SKM-1 treated with dmso at 0.1 percent for 144 hours (cell line): ENCODE measurements around the gene PPIF.

ENCODE experiments used
- DNase-seq: peaks from one replicate; lab custom pipeline; 2025; ENCODE audit not compliant: unreplicated experiment; lab: John Stamatoyannopoulos, UW

Gene PPIF

GRCh38 chr10:79347226-79347893 is at the start of gene PPIF:
PPIF (plus strand) TSS chr10:79347469; CDS start chr10:79347549, 80 bp downstream.
- DNase-seq: peak; percentile 86

DNA sequence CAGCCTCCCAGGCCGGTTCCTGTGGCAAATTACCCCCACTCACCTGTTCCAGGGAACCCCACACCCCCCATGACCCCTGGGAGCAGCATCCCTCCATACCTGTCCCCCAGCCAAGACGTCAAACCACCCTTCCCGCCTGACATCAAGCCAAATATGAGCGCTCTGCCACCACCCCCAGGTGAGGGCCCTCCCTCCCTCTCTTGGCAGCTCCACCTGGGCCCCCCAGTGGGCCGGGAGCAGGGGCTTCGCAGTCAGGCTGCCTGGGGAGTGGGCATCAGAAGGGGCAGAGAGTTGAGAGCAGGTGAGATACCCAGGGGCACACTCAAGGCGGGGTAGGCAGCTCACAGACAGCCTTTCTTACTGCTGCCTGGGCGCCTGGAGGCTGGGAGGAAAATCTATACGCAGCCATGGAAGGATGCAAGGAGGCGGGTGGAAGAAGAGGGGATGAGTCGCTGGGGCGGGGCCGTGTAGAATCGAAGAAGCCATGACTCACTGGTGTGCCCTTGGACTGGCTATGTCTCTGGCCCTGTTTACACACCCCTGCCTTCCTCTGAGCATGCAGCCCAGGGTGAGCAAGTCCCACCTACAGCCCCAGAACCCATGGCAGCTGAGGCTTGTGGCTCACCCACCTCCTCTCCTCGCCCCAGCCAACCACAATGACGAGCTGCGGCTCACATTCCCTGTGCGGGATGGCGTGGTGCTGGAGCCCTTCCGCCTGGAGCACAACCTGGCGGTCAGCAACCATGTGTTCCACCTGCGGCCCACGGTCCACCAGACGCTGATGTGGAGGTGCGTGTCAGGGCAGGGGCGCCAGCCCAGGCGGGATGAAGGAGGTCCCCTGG is 48.6 kb upstream of the PPIF start:
- no peak for DNase-seq

DNA sequence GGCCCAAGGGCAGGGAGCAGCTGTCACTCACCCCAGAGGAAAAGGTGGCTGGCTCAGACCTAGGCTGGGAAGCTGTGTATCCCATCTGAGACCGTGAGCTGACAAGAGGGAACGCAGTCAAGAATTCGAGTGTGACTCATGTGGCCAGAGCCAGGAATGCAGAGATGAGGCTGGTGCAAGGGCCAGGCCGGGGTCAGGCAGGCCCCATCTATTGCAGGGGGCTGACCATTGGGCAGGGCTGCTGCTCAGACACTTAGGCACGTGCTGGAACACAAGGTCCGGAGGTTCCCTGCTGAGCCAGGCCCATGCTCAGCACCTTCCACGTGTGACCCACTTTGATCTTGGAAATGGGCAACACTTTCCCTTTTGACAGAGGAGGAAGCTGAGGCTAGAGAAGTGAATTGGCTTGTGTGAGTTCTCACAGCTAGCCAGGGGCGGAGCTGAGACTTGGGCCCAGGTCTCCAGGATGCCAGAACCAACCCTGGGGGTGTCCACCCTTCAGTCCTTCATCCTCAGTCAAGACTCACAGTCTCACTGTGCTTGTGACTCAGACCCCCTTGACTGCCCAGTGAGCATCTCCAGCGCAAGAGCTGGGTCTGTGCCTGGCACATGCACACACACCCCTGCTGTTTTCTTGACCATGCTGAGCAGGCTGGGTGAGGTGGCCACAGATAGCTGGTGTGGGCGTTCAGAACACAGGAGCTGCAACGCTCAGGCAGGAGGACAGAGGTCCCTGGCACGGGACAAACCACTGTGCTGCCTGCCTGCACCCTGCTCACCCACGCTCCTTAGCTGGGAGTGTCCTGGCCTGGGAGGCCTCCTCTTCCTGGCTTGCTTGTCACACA is 47.6 kb upstream of the PPIF start:
- DNase-seq: no peak

DNA sequence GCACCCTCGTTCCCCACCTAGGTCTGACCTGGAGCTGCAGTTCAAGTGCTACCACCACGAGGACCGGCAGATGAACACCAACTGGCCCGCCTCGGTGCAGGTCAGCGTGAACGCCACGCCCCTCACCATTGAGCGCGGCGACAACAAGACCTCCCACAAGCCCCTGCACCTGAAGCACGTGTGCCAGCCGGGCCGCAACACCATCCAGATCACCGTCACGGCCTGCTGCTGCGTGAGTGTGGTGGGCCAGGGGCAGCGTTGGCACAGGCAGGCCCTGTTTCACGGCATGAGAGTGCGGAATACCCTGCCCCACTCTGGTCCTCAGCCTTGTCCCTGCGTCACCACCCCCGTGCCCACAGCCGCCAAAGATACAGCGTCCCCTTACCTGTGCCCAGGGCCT is 46.6 kb upstream of the PPIF start:
- no peak for DNase-seq

DNA sequence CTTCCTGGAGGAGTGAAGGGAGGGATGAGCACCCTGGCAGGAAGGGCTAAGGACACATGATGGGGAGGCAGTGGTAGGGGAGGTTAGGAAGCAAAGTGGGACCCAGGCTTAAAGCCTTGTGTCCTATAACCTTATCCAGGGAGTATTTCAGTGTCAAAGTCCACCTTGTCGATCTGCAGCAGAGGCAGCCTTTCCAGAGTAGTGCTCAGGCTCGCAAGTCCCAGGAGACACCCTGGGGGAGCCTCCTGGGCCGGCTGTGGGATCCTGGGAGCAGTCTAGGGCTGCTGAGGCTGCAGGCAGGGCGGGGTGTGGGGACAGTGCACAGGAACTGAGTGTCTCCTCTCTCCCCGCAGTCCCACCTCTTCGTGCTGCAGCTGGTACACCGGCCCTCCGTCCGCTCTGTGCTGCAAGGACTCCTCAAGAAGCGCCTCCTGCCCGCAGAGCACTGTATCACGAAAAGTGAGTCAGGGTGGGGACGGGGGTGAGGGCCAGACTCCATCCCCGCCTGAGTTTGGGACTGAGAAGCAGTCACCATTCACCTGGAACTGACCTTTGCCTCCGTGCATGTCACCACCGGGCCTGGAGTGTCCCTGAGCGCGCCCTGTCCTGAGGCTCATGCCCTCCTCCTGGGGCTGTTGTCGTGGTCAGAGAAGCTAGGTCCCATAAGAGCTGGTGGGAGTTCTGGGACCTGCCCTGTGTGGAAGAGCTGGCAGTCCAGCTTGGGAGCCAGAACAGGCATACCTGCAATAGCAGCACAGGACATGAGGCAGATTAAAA is 45.3 kb upstream of the PPIF start:
- no peak for DNase-seq

DNA sequence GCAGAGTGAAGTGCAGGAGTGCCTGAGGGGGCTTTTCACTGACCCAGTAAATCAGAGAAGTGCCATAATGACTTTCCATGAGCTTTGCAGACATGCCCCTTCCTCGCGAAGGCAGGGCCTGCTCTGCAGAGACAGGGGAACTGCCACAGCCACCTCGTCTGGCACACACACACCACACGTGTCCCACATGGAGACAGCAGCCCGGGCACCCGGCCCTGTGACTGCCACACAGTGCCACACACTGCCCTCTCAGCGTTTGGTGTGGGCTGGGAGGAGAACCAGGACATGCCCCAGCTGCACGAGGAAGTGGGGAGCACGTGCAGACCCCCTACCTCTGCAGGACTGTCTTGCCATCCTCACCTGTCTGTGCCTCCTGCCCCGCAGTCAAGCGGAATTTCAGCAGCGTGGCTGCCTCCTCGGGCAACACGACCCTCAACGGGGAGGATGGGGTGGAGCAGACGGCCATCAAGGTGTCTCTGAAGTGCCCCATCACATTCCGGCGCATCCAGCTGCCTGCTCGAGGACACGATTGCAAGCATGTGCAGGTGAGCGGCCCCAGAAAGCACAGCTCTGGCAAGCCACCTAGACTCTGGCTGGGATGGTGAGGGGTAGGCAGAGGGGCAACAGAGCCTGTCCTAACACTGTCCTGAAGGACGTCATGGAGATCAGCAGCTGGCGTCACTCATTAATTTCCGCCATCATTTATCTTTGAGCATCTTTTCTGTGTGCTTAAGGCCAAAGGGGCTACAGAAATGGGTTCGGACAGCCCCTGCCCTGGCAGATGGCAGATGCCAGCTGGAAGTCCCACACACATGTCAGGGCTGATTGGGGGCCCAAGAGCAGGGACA is 43.4 kb upstream of the PPIF start:
- no peak for DNase-seq

DNA sequence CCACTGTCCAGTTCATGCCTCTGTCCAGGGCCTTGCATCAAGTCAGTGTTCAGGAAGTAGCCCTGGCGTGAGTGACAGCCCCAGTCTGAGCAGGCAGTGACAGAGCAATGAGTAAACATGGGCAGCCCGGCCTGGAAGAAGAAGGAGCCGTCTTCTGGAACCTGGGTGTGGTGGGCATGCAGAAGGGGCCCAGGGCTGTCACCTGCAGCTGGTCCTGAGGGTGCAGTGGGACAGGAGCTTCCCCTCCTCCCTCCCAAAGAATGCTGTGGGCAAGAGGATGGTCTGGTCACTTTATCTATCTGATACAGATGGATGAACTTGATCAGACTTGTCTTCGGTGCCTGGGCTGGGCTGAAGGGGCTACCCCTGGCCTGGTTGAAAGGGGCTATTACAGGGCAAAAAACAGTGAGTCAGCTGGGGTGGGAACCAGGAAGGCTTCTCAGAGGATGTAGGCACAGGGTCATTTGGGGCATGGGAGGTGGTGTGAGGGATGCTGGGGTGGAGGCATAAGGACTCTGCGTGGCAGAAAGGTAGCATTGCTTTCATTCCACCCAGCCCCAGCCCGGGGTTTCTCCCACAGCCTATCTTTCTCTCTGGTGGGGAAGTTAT is 42.7 kb upstream of the PPIF start:
- no peak for DNase-seq

GRCh38 chr10:79305515-79305914 is 41.8 kb upstream of the PPIF start:
- DNase-seq: no peak

- DNase-seq: no peak
Measured at GRCh38 chr10:79305988-79306387, 41.3 kb upstream of the PPIF start.

- DNase-seq: no peak
Measured at GRCh38 chr10:79306644-79307220, 40.5 kb upstream of the PPIF start.

DNA sequence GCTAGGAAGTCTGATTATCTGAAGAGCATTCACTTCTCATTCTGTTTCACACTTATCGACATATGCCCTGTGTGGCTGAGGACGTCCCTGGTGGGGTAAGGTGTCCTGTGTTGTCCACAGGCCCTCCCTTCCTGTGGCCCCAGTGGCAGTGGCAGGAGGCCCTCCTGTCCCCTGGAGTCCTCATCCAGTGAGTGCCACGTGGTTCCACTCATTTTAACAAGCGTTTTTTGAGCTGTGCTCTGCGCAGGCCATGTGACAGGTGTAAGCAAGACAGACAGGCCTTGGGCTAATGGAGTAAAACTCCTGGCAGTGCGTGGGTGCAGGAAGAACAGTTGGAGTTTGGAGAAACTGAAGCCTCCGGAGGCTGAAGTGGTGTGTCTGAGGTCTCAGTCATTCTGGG is 39.3 kb upstream of the PPIF start:
- no peak for DNase-seq

- no peak for DNase-seq
Measured at GRCh38 chr10:79308969-79309665, 38.2 kb upstream of the PPIF start.

DNA sequence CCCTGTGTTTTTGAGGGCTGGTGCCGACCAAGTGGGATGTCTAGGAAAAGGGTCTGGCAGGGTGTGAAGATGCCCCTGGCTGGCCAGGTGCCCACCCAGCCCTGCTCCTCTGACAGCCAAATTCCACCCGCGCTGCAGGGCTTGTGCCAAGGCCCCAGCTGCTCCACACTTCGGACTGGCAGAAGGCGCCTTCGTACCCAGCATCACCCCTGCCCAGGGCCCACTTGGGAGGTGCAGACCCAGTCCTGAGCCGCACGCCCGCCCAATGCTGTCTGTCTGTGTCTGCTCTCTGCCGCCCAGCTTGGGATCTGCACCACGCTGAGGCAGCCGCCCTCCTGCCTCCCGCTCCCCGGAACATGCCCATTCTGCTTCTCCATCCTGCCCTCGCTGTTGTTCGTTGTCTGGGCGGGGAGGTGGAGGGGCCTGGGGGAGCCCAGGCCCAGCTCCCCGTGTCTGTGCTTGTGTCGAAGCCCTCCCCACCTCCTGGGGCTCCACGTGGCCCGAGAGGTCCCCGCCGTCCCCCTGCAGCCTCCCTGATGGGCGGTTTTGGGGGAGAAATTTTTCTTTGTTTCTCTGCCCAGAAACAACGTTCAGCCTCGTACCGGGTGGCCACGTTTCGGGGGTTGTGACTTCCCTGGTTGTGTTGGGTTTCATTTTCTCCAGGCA is 36.9 kb upstream of the PPIF start:
- no peak for DNase-seq

- no peak for DNase-seq
Measured at GRCh38 chr10:79310911-79311573, 36.2 kb upstream of the PPIF start.

DNA sequence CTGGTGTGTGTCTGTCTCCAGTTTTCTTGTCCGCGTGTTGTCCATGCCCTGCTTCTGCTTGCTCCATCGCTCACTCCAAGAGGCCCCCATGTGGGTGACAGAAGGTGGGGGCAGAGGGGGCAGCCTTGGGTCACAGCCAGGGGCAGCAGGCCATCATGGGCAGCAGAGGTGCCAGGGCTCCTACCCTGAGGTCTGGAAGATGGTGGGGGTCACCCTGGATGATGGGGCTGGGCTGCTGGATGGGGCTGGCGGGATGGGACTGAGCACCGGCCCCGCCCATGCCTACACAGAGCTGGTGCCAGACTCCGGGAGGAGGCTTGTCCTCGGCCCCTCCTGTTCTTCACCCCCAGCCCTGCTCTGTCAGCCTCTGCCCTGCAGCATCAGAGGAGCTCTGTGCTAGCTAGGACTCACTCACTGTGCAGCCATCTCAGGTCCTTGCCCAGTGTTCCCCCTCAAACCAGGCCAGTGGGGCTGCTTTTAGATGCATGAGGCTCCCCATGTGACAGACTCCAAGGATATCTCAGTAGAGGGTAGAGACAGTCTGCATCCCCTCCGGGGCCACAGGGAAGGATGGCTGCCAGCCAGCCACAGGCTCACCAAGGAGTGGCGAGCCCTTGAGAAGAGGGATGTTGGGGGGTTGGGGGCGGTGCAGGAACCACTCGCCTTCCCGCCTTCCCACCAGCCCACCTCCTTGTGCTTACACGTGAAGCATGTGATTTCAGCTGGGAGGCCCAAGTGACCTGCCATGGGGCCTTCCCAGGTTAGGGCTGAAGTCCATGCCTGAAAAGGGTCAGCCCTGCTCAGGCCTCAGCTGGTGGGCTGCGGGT is 35.5 kb upstream of the PPIF start:
- DNase-seq: no peak

GRCh38 chr10:79312601-79313187 is 34.6 kb upstream of the PPIF start:
- DNase-seq: no peak
